HepG2 (cell line): ENCODE results near the gene NUDCD3. TPM values are rescaled to one million over a fixed set of nuclear protein-coding genes. Genes with fewer than 3 reads are reported as not detected.

Source experiments
- ATAC-seq: fragments of 200-7000 bp; cut with Tn5 transposase; 3 replicates; pipeline ENCODE4 v1.9.1; 2020; ENCODE audit warnings: mild to moderate bottlenecking, moderate library complexity
- BruUV-seq: library from RNA; stranded (reverse); fragments of 400-500 nt; replicated peaks from 2 replicates; lab custom pipeline; 2021; lab: Mats Ljungman, UMichigan
- CTCF ChIA-PET: fragments of 300-600 bp; formaldehyde crosslinking; extraction: SDS; loops from one replicate; lab custom pipeline; 2021; ENCODE audit warnings: low total read pairs, inconsistent platforms, low intra/inter-chr PET ratio; lab: Yijun Ruan, JAX
- POLR2A ChIA-PET: fragments of 350-600 bp; sonication (Branson Sonifier 250); formaldehyde crosslinking; loops from one replicate; lab custom pipeline; 2020; ENCODE audit warnings: antibody characterized with exemption, inconsistent platforms; lab: Yijun Ruan, JAX
- DNase-seq: peaks from one replicate; pipeline ENCODE4 v3.0.0-alpha.2; 2015; ENCODE audit warnings: low spot score
- FAIRE-seq: peaks from 3 replicates; lab custom pipeline; 2011; peaks lifted over from hg19 to GRCh38; lab: Jason Lieb, UNC
- H2AFZ ChIP-seq: one replicate; pipeline ENCODE4 v1.6.1; 2011; ENCODE audit warnings: low read length, inconsistent platforms
- H3K27ac ChIP-seq: fragments of 300-600 bp; 3 replicates; pipeline ENCODE4 v1.8.0; 2011; ENCODE audit warnings: mixed run types, mild to moderate bottlenecking, mixed read lengths, low read length, inconsistent platforms; ENCODE audit not compliant: insufficient read depth; ENCODE audit errors: extremely low read length
- H3K27me3 ChIP-seq, 2 experiments: fragments of 200-600 bp in 1 of 2; 2 replicates in 1 of 2; 3 replicates in 1 of 2; pipeline versions ENCODE4 v1.6.0 to v1.8.0; 2011; ENCODE audit warnings: low read length in 2 of 2, mild to moderate bottlenecking in 2 of 2, moderate library complexity in 2 of 2, inconsistent platforms in 1 of 2; ENCODE audit not compliant: insufficient read depth in 2 of 2, control insufficient read depth in 1 of 2
- H3K36me3 ChIP-seq, 2 experiments: fragments of 200-600 bp in 1 of 2; replicated peaks in 1 of 2; 2 replicates in 1 of 2; 3 replicates in 1 of 2; pipeline versions ENCODE4 v1.5.1 to v1.8.0; 2011; ENCODE audit warnings: low read length in 2 of 2, inconsistent platforms in 1 of 2; ENCODE audit not compliant: insufficient read depth in 2 of 2, control insufficient read depth in 1 of 2
- H3K4me1 ChIP-seq: 2 replicates; pipeline ENCODE4 v1.5.1; 2012; ENCODE audit warnings: low read length, inconsistent platforms; ENCODE audit not compliant: insufficient read depth
- H3K4me2 ChIP-seq: 2 replicates; pipeline ENCODE4 v1.6.0; 2011; ENCODE audit warnings: low read depth, low read length, inconsistent platforms
- H3K4me3 ChIP-seq, 3 experiments: fragments of 200-600 bp in 1 of 3; sonication (generic), shearing (Covaris generic) in 1 of 3; replicated peaks in 1 of 3; 2 replicates each; pipeline ENCODE4 v1.5.1; 2011 to 2016; ENCODE audit warnings: low read length in 3 of 3, inconsistent platforms in 2 of 3, low read depth in 2 of 3, mild to moderate bottlenecking in 2 of 3, control low read depth in 1 of 3, mixed read lengths in 1 of 3; ENCODE audit not compliant: insufficient read depth in 1 of 3
- H3K79me2 ChIP-seq: one replicate; pipeline ENCODE4 v1.6.1; 2011; ENCODE audit warnings: low read length, inconsistent platforms; ENCODE audit not compliant: insufficient read depth
- H3K9ac ChIP-seq: 2 replicates; pipeline ENCODE4 v1.6.0; 2011; ENCODE audit warnings: mild to moderate bottlenecking, low read depth, low read length, inconsistent platforms; ENCODE audit not compliant: insufficient read depth
- H3K9me3 ChIP-seq: 2 replicates; pipeline ENCODE4 v1.5.1; 2012; ENCODE audit warnings: mild to moderate bottlenecking, low read length
- H4K20me1 ChIP-seq: 2 replicates; pipeline ENCODE4 v1.6.0; 2011; ENCODE audit warnings: inconsistent platforms, mild to moderate bottlenecking, low read length, moderate library complexity; ENCODE audit not compliant: insufficient read depth
- AFF4 ChIP-seq: sonication (generic); formaldehyde crosslinking; IDR thresholded peaks from 2 replicates; pipeline ENCODE4 v1.4.0; 2020; ENCODE audit warnings: missing genetic modification reagents
- GTF3A ChIP-seq: sonication (generic); formaldehyde crosslinking; conservative IDR thresholded peaks from 2 replicates; pipeline ENCODE4 v1.4.0; 2020; ENCODE audit warnings: mild to moderate bottlenecking, missing genetic modification reagents
- IKZF1 ChIP-seq: fragments of 450-650 bp; IDR thresholded peaks from 2 replicates; pipeline ENCODE4 v1.7.1; 2016
- MED8 ChIP-seq: sonication (generic); formaldehyde crosslinking; IDR thresholded peaks from 2 replicates; pipeline ENCODE4 v1.8.1; 2023; ENCODE audit warnings: mild to moderate bottlenecking, missing genetic modification reagents; ENCODE audit not compliant: insufficient replicate concordance
- MYNN ChIP-seq: sonication (generic); formaldehyde crosslinking; IDR thresholded peaks from 2 replicates; pipeline ENCODE4 v1.4.0; 2020; ENCODE audit warnings: mild to moderate bottlenecking, low read depth, missing genetic modification reagents
- NFIB ChIP-seq: sonication (generic); formaldehyde crosslinking; IDR thresholded peaks from 2 replicates; pipeline ENCODE4 v1.9.0; 2021; ENCODE audit warnings: missing genetic modification reagents, mild to moderate bottlenecking, borderline replicate concordance
- NFRKB ChIP-seq: fragments of 450-650 bp; IDR thresholded peaks from 2 replicates; pipeline ENCODE4 v1.6.1; 2017
- NPAS2 ChIP-seq: sonication (generic); formaldehyde crosslinking; IDR thresholded peaks from 2 replicates; pipeline ENCODE4 v1.8.0; 2022; ENCODE audit warnings: mild to moderate bottlenecking, missing genetic modification reagents, borderline replicate concordance
- PRDM15 ChIP-seq: sonication (generic); formaldehyde crosslinking; IDR thresholded peaks from 2 replicates; pipeline ENCODE4 v1.4.0; 2020; ENCODE audit warnings: missing genetic modification reagents
- SSRP1 ChIP-seq: IDR thresholded peaks from 2 replicates; pipeline ENCODE4 v1.6.1; 2016; ENCODE audit warnings: control low read depth
- YEATS4 ChIP-seq: sonication (generic); formaldehyde crosslinking; IDR thresholded peaks from 2 replicates; pipeline ENCODE4 v1.4.0; 2020; ENCODE audit warnings: missing genetic modification reagents, borderline replicate concordance
- WGBS: methylation state at CpG from one replicate; pipeline ENCODE4 v1.1.6; 2017; ENCODE audit warnings: low lambda C conversion rate; 5-methylcytosine and 5-hydroxymethylcytosine counted together
- in situ Hi-C: cut with HindIII; loops from 2 replicates; pipeline ENCODE4 v1.10.0; 2017; ENCODE audit warnings: low pct_unique_long_range_greater_than_20kb; ENCODE audit not compliant: extremely low pct_ligation_motif_present
- intact Hi-C: fragments of 100-400 bp; cut with micrococcal nuclease; formaldehyde crosslinking; loops from one replicate; pipeline ENCODE4 v1.10.0; 2022; ENCODE audit not compliant: unreplicated experiment
- polyA plus RNA-seq, 8 experiments: library from polyadenylated mRNA; depleted of rRNA in 3 of 8; stranded (reverse) in 7 of 8; unstranded in 1 of 8; fragments of >200 nt; fragmentation: Illumina TruSeq in 4 of 8; extraction: Trizol in 4 of 8; gene quantifications; 2 replicates each; pipeline versions ENCODE4 v1.2.1 to v1.2.3, GENCODE V29; 2011 to 2016; ENCODE audit warnings: low read depth in 4 of 8, missing spikeins in 1 of 8, mixed read lengths in 1 of 8; ENCODE audit not compliant: insufficient read depth in 1 of 8
- total RNA-seq, 5 experiments: library from RNA; depleted of rRNA; stranded (reverse); fragments of >200 nt; fragmentation: Illumina TruSeq; extraction: Trizol; gene quantifications; 2 replicates each; pipeline ENCODE4 v1.2.3, GENCODE V29; 2016; ENCODE audit warnings: low read depth in 1 of 5
- TF ChIP-seq, protein P1 (sequence below): sonication (generic); formaldehyde crosslinking; IDR thresholded peaks from 2 replicates; pipeline ENCODE4 v1.5.0; 2020; ENCODE audit warnings: missing genetic modification reagents
- TF ChIP-seq, protein P2 (sequence below): sonication (generic); formaldehyde crosslinking; conservative IDR thresholded peaks from 2 replicates; pipeline ENCODE4 v1.4.0; 2020; ENCODE audit warnings: missing genetic modification reagents

NUDCD3 gene
- total and polyA plus RNA-seq, 2 of the 13 experiments (the other 11 are each of a cell fraction or from before 2014, with no cell fraction given) = 20.8 to 49.9 TPM

DNA sequence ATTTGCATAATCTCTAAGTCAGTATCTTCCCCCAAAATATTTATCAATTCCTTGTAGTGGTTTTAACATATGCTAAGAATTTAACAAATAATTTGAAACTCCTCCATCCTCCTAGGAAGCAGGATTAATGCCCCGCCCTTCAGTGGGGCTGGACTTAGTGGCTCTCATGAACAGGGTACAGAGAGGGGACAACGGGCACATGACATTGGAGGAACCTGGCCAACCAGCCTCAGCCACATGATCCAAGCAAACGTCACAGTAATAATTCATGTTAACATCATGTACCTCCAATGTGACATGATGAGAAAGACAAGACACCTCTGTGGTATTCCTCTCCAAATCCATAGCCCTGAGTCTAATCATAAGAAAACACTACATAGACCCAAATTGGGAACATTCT lies 50.5 kb downstream of the NUDCD3 start (continued):
- TF ChIP-seq, protein P1, sequence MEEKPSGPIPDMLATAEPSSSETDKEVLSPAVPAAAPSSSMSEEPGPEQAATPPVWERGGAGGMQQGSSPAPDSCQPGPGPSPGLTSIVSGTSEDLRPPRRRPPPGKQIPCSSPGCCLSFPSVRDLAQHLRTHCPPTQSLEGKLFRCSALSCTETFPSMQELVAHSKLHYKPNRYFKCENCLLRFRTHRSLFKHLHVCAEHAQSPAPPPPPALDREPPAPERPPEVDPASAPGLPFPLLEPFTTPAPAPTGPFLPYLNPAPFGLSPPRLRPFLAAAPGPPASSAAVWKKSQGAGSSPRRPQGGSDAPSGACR = no peak

DNA sequence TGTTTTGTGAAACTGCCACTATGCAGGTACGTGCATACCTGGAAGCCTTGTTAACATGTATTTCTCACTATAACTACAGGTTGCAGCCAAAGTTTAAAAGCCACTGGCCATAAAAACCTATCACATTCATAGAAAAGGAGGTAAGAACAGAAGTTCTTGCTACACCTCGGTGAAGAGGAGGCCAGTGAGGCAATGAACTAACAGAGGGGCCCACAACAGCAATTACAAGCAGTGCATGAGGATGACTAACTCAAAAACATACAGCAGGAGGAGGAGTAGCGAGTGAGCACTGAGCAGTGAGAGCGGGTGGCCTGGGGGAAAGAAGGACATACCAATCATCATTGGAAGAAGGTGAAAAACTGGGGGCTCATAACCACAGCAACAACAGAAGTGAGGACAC lies 51.6 kb downstream of the NUDCD3 start:
- Histone ChIP-seq H3K9me3 (no peaks in the 10 kb centered on the region), H4K20me1 (0 out of 2 replicates have a peak, but pooled peaks cover 5% of the 10 kb centered on the region), H3K4me2 (no peak overlapping the region), H3K27me3 (no peaks in the 10 kb centered on the region), H3K27ac (no peak overlapping the region), H3K9ac (no peak overlapping the region), H3K4me1 (no peaks in the 10 kb centered on the region), H3K4me3 (no peak overlapping the region), H3K79me2 (peaks cover 15% of the 10 kb centered on the region), H2AFZ (no peak overlapping the region), H3K36me3 (peaks cover 6 to 30% of the 10 kb centered on the region in 2 experiments; a peak in 4 of 5 replicates)
- WGBS = 89% methylated on average over 4 of the region's 4 CpGs
- in situ Hi-C loops (no loop called here), intact Hi-C loops (no loop called here)
- BruUV-seq = no TSS peak
- POLR2A ChIA-PET = no interaction called here
- ATAC-seq (no peak), DNase-seq (no peak), FAIRE-seq (no peak)
- CTCF ChIA-PET = no interaction called here
- TF ChIP-seq AFF4 (CRISPR knock-in tag) (no peak), MED8 (CRISPR knock-in tag) (no peak), YEATS4 (CRISPR knock-in tag) (no peak), IKZF1 (no peak), MYNN (CRISPR knock-in tag) (no peak), PRDM15 (CRISPR knock-in tag) (no peak), NPAS2 (CRISPR knock-in tag) (no peak), NFIB (no peak), GTF3A (CRISPR knock-in tag) (no peak), NFRKB (no peak), SSRP1 (CRISPR knock-in tag) (no peak)
- TF ChIP-seq, protein P2, sequence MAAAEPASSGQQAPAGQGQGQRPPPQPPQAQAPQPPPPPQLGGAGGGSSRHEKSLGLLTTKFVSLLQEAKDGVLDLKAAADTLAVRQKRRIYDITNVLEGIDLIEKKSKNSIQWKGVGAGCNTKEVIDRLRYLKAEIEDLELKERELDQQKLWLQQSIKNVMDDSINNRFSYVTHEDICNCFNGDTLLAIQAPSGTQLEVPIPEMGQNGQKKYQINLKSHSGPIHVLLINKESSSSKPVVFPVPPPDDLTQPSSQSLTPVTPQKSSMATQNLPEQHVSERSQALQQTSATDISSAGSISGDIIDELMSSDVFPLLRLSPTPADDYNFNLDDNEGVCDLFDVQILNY (CRISPR knock-in tag) = no peak
